Measurements from ENCODE around the gene C16orf95. TPM values are rescaled to one million over a fixed set of nuclear protein-coding genes. Genes with fewer than 3 reads are reported as not detected.
A peak's percentile ranks its signal among the peaks of the same experiment; 100 is the strongest.
"Not testable (repeated sequence)": the region's sequence is repeated elsewhere in the genome, so short reads cannot be mapped to it uniquely, and the experiment has no call there.

C16orf95 gene, protein sequence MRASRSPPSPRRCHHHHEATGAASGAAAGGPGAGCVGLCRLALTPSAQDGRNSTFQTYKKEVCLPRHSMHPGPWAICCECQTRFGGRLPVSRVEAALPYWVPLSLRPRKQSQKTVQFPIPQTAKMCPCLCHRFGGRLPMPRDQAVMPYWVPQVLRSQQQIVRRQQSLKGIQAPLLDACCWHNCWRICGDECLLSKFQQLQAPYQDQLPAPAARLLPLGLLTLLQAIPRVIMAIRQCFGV
- total RNA-seq = 3.4 and 3.8 TPM in 2 replicates

- DNase-seq (ENCODE audit: low read depth) = peak; percentile 82
These were observed at the start of gene C16orf95 for GRCh38 chr16:87316923-87317749. Gene C16orf95 (minus strand): TSS chr16:87317392. CDS start chr16:87317242, 150 bp downstream.

GRCh38 chr16:87366930-87367329 is 49.7 kb upstream of the C16orf95 start:
- no peak for DNase-seq (ENCODE audit: low read depth)

DNA sequence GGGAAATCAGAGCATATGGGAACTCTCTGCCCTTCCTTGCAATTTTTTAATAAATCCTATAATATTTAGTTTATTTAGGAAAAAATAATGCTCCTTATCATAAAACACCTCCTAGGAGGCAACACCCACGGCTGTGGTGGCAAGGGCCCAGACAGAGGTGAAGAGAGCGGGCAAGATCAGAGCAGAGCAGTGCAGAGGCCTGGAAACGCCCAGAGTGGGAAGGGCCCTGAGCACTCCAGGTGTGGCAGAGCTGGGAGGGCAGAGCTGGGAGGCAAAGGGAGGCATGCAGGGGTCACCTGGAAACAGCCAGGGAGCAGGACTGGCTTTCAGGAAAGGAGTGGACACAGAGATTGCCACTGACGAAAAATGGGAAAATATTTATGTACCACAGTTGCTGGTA is 49.1 kb upstream of the C16orf95 start:
- no peak for DNase-seq (ENCODE audit: low read depth)

DNA sequence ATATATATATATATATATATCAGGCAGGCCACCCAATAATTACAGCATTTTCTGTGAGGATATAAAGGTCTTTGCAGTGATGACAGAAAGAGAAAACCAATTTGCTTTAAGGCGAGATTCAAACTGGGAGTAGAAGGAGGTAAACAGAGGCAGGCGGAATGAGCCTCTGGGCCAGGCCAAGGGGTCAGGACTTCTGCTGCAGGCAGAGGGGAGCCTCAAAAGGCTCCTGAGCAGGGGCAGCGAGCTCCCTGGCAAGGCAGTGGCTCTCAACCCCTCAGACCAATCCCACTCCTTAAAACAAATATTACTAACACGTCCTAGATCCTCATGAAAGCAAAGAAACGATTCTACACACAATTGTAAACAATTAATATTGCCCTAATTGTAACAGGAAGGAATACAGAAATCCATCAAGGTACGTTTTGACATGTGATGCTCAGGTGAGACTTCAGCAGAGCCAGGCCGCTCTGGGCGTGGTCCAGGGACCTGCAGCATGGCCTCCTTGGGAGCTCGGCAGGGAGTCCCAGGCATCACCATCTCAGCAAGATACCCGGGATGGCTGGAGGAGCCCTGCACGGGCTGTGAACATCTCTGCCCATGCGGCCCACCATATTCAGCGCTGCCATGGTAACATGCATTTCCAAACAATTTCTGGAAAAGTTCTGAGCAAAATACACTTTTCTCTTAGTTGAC is 48.0 kb upstream of the C16orf95 start:
- no peak for DNase-seq (ENCODE audit: low read depth)

DNA sequence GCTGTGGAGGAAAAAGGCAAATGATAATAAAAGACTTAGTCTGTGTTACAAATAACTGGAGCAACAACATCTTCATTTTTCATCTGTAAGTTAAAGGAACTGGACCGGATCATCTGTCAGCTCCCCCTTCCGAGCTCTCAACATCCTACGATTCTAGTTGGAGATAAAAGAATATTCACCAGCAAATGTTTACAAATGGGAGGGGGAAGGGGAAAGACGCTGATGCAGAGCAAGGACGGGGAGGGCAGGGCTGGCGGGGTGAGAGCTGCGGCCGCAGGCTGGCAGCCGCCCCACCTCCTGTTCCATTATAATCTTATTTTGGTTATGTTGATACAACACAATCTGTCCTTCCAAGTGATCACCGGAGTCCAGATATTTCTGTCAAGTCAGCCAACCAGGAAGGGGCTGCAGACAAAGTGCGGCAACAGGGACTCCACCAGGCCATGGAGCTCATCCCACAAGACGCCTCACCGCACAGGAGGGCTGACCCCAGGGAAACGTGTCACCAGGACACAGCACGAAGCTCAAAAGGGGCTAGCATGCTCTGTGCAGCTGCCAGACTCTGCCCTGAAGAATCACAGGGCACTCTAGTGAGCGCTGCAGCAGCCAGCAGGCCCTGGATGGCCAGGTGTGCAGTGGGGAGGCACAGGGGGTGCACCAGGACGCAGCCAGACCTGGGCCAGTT is 46.7 kb upstream of the C16orf95 start:
- DNase-seq (ENCODE audit: low read depth) = no peak

GRCh38 chr16:87362828-87363559 is 45.8 kb upstream of the C16orf95 start:
- not testable (repeated sequence) for DNase-seq (ENCODE audit: low read depth)

- DNase-seq (ENCODE audit: low read depth) = no peak
These were observed 44.9 kb upstream of the C16orf95 start for GRCh38 chr16:87361916-87362619.

- DNase-seq (ENCODE audit: low read depth) = no peak
These were observed 43.8 kb upstream of the C16orf95 start for GRCh38 chr16:87360862-87361610.

DNA sequence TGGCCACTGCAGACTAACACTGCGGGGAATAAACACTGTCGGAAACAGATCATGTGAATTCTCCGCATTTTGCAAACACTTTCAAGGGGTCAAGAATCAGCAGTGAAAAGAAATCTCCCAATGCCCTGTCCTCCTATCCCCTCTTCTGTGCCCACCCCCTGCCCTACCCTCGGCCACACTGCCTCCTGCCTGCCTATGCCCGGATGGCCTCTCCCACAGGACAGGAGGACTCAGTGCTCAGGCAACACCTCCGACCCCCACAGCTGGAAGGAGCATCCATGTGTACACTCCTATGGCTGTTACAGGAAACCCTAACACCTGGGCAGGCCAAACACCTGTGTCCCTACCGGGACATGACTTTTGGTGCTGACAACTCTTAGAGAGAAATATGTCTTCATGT is 41.9 kb upstream of the C16orf95 start:
- DNase-seq (ENCODE audit: low read depth) = no peak

- no peak for DNase-seq (ENCODE audit: low read depth)
These were observed 41.5 kb upstream of the C16orf95 start for GRCh38 chr16:87358696-87359095.

- DNase-seq (ENCODE audit: low read depth) = no peak
These were observed 41.1 kb upstream of the C16orf95 start for GRCh38 chr16:87358250-87358649.

GRCh38 chr16:87356491-87356853 is 39.3 kb upstream of the C16orf95 start:
- DNase-seq (ENCODE audit: low read depth) = no peak

DNA sequence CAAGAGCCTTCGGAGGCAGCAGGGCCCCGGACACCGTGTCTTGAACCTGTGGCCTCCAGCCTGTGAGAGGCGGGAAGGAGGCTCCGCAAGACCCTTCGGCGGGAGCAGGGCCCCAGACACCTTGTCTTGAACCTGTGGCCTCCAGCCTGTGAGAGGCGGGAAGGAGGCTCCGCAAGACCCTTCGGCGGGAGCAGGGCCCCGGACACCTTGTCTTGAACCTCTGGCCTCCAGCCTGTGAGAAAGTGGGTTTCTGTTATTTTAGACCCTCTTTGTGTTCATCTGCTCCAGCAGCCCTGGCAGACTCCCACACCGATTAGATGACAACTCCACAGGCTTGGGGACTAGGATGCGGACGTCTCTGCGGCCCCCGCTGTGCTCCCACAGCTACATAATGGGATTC is 36.4 kb upstream of the C16orf95 start:
- no peak for DNase-seq (ENCODE audit: low read depth)

GRCh38 chr16:87352818-87353217 is 35.6 kb upstream of the C16orf95 start:
- no peak for DNase-seq (ENCODE audit: low read depth)

DNA sequence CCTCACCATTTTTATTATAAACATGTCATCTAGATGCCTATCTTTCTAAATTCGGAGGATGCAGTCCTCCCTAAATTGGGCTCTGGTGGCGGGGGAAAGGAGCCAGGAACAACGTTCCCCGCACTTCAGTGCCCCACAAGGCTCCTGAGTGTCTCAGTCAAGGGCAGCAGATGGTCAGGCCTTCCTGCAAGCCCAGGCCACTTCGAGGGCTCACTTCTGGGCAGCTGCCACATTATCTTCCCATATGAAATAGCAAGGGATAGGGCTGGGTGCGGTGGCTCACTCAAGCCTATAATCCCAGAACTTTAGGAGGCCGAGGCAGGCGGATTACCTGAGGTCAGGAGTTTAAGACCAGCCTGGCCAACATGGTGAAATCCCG is 34.1 kb upstream of the C16orf95 start:
- DNase-seq (ENCODE audit: low read depth) = no peak

- no peak for DNase-seq (ENCODE audit: low read depth)
These were observed 33.6 kb upstream of the C16orf95 start for GRCh38 chr16:87350681-87351319.

DNA sequence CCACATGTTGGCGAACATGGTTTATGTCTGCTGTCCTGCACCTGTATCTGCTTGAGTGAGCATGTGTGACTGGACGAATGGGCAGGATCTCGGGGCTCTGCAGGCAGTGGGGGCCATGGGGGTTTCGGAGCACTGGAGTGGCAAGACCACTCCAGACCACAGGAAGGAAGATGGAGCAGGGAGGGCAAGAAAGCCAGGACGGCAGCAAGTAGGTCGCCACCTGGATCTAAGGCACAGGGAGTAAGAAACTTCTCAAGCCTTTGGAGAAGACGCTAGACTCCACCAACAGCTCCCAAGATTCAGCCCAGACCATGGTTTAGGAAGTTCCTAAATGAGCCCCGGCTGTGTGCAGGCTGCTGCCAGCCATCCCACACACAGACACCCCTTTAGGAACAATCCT is 32.8 kb upstream of the C16orf95 start:
- no peak for DNase-seq (ENCODE audit: low read depth)

DNA sequence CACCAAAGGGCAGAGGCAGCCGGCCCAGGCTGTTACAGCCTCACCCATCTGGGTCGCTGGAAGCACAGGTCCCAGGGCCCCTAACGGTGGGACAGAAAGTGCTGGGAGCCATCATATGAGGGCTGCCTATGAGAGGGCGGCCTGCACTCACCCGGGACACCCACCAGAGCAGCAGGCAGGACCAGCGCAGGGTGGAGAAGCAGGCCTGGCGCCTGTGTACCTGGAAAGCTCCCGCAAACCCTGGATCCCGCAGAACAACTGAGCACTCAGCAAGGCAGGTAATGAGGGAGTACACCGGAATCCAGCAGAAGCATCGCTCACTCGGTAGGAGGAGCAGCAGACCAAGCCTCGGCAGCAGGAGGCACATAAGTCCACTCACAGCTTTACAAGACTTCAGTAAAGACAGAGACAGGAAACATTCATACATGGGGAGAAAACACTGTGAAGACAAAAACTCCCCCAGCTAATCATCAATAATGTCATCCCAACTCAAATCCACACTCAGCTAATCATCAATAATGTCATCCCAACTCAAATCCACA is 31.5 kb upstream of the C16orf95 start:
- no peak for DNase-seq (ENCODE audit: low read depth)

DNA sequence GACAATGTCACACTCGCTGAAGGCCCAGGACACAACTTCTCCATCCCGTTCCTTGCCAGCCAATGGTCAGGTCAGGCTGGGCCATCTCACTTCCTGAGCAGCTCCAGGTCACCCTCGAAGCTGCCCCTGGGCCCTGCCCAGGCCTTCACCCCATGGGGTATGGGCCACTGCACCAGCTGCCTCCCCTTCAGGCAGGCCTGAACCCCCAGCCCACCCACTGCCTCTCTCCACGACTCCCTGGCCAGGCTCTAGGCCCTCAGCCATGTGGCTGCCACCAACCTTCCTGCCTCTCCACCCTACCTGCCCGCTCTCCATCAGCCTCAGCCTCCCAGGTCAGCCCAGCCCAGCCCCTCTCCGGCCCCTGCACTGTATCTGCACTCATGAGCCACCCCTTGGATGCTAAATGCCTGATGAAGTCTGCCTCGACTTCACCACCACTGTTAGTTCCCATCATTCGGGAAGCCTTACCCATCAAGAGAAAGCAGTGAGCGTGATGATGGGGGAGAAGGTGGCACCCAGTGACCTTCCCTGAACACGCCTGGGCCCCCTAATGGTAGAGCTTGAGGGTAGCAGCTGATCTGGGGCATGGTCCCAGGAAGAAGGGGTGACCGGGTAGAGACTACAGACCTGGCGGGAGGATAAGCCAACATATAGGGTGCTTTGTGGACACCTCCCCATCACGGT is 30.9 kb upstream of the C16orf95 start:
- DNase-seq (ENCODE audit: low read depth) = no peak
